Measurements from ENCODE around the gene SMTN. TPM values are rescaled to one million over a fixed set of nuclear protein-coding genes. Genes with fewer than 3 reads are reported as not detected.

SMTN gene
- total RNA-seq, 1 donor from 2014 or later, result 27.0 TPM

DNA sequence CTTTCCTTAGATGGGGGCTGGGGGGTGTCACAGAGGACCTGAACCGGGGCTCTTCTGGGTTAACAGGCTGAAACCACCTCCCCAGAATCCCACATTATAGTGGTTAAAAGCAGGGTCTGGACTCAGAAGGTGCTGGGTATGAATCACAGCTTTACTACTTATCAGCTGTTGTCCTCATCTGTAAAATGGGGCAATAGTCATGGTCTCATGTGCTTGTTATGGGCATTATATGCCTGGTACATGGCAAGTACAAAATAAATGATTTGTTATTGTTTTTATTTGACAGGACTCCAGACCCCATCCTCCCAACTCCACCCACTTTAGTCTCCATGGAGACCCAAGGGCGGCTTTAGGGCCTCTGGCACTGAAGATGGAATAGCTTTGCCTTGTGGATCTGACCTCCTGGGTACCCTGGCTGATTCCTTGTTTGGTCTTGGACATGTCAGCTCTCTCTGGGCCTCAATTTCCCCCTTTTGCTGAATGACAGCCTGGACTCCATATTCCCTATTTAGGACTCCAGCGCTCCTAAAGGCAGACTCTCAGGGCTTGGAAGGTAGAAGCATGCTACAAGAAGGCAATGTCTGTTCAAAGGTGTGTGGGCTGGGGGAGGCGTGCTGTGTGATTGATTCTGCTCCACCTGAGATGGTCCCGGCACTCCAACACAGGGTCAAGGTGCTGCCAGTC is 812 bp upstream of the SMTN start:
- H3K27me3 Mint-ChIP-seq (ENCODE audit: low read depth), result no peaks in the 10 kb centered on the region
- no peak for DNase-seq (ENCODE audit: low spot score)
- H3K36me3 Mint-ChIP-seq (ENCODE audit: low read depth), result no peaks in the 10 kb centered on the region
- peak overlapping the region; percentile 84 for H3K4me3 Mint-ChIP-seq (ENCODE audit: low read depth)
- intact Hi-C loops (cut with micrococcal nuclease), result loop anchor here (5.0 to 10.0 kb wide), 3 partner anchors 133 to 338 kb away; partner anchors contain the start of gene LIMK2
- H3K27ac Mint-ChIP-seq, result peak overlapping the region; percentile 70
- peaks cover 29% of the 10 kb centered on the region for H3K4me1 Mint-ChIP-seq (ENCODE audit: low read depth)
- H3K9me3 Mint-ChIP-seq, result no peaks in the 10 kb centered on the region

DNA sequence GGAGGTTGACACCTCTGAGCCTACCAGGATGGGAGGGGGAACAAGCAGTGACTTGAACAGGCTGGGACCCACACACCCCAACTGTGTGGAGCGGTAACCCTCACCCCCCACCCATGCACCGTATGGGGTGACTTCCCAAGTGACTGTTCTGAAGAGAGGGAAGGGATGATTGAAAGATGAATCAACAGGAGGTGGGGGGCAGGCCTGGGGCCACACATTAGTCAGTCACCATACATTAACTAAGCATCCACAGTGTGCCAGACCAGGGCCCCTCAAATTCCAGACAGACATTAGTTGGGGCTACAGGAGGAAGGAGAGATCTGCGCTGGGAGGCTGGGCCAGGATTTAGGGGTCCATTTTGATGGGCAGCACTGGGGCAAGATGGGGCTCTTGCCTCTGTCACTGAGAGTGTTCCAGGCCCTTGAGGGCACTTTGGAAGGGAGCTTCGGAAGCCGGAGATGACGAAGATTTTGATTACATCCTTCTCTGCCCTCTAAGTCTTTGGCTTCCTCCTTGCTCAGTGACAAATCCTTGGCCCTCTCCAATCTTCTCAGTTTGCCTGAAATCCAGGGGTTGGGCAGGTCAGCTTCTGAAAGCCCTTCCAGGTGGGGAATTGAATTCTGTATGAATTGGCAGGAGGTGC is 966 bp downstream of the SMTN start:
- H3K9me3 Mint-ChIP-seq, result no peaks in the 10 kb centered on the region
- H3K36me3 Mint-ChIP-seq (ENCODE audit: low read depth), result no peaks in the 10 kb centered on the region
- peak overlapping the region; percentile 84 for H3K4me3 Mint-ChIP-seq (ENCODE audit: low read depth)
- no peaks in the 10 kb centered on the region for H3K27me3 Mint-ChIP-seq (ENCODE audit: low read depth)
- no peak for DNase-seq (ENCODE audit: low spot score)
- H3K27ac Mint-ChIP-seq, result peak overlapping the region; percentile 67
- intact Hi-C loops (cut with micrococcal nuclease), result loop anchor here (5.0 to 10.0 kb wide), 3 partner anchors 133 to 340 kb away; partner anchors contain the start of gene LIMK2
- peaks cover 31% of the 10 kb centered on the region for H3K4me1 Mint-ChIP-seq (ENCODE audit: low read depth)

DNA sequence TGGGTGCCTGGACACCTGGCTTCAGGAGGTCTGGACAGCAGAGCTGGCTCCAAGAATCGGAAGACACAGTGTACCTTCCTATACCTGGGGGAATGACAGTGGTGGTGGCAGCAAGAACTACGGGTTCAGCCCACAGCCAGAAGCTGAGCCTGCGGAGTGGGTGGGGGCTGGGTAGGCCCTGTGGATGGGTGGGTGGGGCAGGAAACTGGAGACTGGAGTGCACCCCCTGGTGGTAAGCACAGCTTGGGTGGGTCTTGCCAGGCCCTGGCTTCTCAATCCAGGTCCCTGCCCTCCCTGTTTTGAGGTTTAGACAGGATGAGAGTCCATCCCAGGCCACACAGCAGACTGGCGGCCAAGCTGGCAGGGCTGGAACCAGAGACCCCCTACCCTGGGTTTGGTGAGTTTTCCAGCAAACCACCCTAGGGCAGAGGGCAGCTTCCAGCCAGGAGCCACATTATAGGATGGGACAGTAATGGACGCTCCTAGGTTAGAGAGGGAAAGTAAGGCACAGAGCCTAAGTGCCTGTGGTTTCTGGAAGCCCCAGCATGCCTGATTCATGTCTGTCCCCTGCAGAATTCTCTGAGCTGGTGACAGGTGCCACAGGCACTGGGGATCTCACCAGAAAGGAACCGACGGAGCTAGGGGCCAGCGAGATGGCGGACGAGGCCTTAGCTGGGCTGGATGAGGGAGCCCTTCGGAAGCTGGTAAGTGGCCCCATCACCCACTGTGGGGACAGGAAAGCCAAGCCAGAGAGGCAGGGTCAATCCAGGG is 1.7 kb downstream of the SMTN start:
- DNase-seq (ENCODE audit: low spot score), result peak; percentile 43
- Mint-ChIP-seq H3K4me3 (ENCODE audit: low read depth) (peak overlapping the region; percentile 84), H3K27me3 (ENCODE audit: low read depth) (no peaks in the 10 kb centered on the region), H3K9me3 (no peaks in the 10 kb centered on the region), H3K36me3 (ENCODE audit: low read depth) (no peaks in the 10 kb centered on the region), H3K27ac (peak overlapping the region; percentile 52), H3K4me1 (ENCODE audit: low read depth) (peaks cover 31% of the 10 kb centered on the region)
- intact Hi-C loops (cut with micrococcal nuclease), result loop anchor here (5.0 to 10.0 kb wide), 3 partner anchors 132 to 340 kb away; partner anchors contain the start of gene LIMK2

DNA sequence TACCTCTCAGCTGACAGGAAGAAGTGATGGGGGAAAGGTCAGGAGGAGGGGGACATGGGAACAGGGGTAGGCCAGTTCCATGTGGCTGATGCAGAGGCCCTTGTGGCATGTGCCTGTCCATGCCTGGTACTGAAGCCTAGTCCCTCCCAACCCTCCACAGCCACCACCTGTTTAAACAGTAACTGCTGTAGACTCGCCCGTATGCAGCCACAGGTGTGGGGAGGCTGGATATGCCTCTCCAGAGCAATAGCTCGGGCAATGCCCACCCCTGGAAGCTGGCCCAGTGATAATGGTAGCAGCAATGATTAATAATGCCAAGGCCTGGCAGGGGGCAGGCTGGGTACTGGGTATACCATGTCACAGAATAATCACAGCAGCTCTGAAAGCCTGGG is 2.3 kb downstream of the SMTN start:
- Mint-ChIP-seq H3K9me3 (no peaks in the 10 kb centered on the region), H3K27ac (peak overlapping the region; percentile 67), H3K27me3 (ENCODE audit: low read depth) (no peaks in the 10 kb centered on the region), H3K4me1 (ENCODE audit: low read depth) (peaks cover 31% of the 10 kb centered on the region), H3K36me3 (ENCODE audit: low read depth) (no peaks in the 10 kb centered on the region), H3K4me3 (ENCODE audit: low read depth) (peak overlapping the region; percentile 84)
- DNase-seq (ENCODE audit: low spot score), result no peak
- intact Hi-C loops (cut with micrococcal nuclease), result loop anchor here (5.0 to 10.0 kb wide), 3 partner anchors 131 to 341 kb away; partner anchors contain the start of gene LIMK2

DNA sequence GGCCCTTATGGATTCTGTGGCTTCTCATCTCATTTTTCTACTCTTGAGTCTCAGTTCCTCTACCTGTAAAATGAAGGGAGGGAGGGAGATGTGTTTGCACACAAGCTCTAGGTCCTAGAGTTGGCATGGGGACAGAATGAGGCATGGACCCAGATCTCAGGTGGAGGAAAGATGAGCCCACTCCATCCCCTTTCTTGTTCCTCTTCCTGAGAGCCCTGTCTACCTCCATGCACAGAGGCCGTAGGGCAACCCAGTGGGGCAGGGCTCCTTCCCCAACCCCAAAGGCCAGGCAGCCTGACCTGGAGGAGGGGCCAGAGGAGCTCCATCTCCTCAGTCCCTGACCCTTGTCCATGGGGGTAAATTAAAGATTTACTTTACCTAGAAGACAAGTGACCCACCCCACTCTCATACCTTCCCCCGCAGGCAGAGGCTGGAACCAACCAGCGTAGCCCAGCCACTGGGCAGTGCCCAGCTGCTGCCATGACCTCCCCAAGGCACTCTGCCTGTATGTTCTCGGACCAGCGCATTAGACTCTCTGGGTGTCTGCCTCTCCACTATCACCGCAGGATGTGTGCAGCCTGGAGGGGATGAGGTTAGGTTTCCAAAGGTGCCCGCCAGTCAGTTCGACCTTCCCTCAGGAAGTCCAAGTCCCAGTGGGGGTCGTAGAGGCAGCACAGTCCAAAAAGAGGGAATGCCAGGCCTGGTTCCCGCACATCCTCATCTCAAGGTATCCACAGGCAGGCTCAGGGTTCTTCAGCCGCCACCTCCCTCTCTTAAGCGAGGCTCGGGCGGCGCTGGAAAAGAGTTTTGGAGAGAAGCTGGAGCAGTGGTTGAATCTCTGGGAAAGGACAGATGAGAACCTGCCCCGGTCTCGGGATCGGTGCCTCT is 3.0 kb downstream of the SMTN start:
- Mint-ChIP-seq H3K36me3 (ENCODE audit: low read depth) (no peaks in the 10 kb centered on the region), H3K27ac (peak overlapping the region; percentile 67), H3K4me3 (ENCODE audit: low read depth) (peak overlapping the region; percentile 84), H3K9me3 (no peaks in the 10 kb centered on the region), H3K4me1 (ENCODE audit: low read depth) (peaks cover 31% of the 10 kb centered on the region), H3K27me3 (ENCODE audit: low read depth) (no peaks in the 10 kb centered on the region)
- DNase-seq (ENCODE audit: low spot score), result no peak
- intact Hi-C loops (cut with micrococcal nuclease), result loop anchor here (1.0 to 10.0 kb wide), 6 partner anchors 115 to 449 kb away; partner anchors contain the start of genes LIMK2, SLC35E4 and TUG1

DNA sequence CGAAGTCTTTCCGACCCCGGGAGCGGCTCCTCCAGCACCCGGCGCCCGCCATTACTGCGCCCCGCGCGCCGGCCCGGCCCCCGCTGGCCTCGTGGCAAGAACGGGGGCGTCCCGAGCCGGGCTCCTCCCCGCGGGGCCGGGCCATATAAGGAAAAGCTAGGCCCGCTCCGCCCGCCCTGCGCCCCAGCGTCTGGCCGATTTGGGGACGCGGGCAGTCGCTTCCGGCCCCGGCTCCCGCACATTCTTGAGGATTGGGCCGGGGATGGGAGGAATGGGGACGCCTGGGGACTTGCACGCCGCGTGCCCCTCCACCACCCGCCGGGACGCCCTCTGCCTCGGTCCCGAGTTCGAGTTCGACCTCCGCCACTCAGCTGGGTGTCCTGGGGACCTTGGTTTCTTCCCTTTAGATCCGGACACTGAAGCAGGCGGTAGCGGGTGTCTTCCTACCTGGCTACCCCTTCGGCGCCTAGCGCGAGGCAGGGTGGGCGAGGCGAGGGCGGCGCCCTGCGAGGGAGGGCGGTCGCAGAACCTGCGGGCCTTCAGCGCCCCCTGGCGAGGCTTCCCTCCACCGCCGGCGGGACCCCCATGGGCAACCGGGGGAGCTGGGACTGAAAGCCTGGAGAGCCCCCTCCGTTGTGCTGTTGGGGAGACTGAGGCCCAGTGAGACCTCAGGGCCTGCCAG is 3.8 kb downstream of the SMTN start:
- DNase-seq (ENCODE audit: low spot score), result peak; percentile 81
- intact Hi-C loops (cut with micrococcal nuclease), result loop anchor here (1.0 to 10.0 kb wide), 7 partner anchors 116 to 450 kb away; partner anchors contain the start of genes LIMK2, PIK3IP1, SLC35E4 and TUG1
- H3K4me3 Mint-ChIP-seq (ENCODE audit: low read depth), result peak overlapping the region; percentile 84
- peak overlapping the region; percentile 84 for H3K27ac Mint-ChIP-seq
- H3K9me3 Mint-ChIP-seq, result no peaks in the 10 kb centered on the region
- H3K27me3 Mint-ChIP-seq (ENCODE audit: low read depth), result no peaks in the 10 kb centered on the region
- H3K4me1 Mint-ChIP-seq (ENCODE audit: low read depth), result peaks cover 31% of the 10 kb centered on the region
- H3K36me3 Mint-ChIP-seq (ENCODE audit: low read depth), result no peaks in the 10 kb centered on the region

DNA sequence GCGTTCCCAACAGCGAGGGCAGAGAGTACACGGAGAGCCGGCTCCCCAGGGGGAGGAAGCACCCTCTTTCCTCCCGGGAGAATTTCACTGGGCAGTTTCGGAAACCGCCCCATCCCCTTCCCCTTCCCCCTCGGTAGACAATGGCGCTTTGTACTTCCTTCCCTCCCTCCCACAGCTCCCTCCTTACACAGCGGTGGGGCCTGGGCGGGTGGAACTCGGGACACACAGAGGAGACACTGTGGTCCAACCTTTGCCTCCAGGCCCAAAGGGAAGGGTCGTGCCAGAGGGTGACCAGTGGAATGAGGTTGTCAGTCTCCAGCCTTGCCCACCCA is 4.3 kb downstream of the SMTN start:
- Mint-ChIP-seq H3K27me3 (ENCODE audit: low read depth) (no peaks in the 10 kb centered on the region), H3K4me3 (ENCODE audit: low read depth) (peak overlapping the region; percentile 82), H3K27ac (peak overlapping the region; percentile 84), H3K4me1 (ENCODE audit: low read depth) (peaks cover 30% of the 10 kb centered on the region), H3K9me3 (no peaks in the 10 kb centered on the region), H3K36me3 (ENCODE audit: low read depth) (no peaks in the 10 kb centered on the region)
- intact Hi-C loops (cut with micrococcal nuclease), result loop anchor here (2.0 to 10.0 kb wide), 4 partner anchors 129 to 451 kb away; partner anchors contain the start of genes LIMK2, PIK3IP1 and SLC35E4
- no peak for DNase-seq (ENCODE audit: low spot score)

DNA sequence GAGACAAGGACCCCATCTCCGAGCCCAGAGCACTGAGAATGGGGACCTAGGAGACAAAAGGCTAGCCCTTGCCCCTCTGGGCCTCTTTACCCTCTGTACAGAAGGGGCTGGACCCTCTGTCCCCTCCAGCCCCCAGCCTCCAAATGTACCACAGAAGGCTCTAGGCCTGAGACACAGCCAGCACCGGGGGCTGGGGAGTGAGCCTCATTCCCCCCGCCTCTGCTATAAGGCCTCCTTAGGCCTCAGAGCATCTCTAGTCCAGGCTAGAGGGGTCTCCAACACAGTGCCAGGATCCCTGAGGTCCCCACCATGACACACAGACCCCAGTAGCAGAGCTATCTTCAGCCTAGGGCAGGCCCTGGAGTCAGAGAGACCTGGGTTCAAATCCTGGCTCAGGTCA is 4.8 kb downstream of the SMTN start:
- intact Hi-C loops (cut with micrococcal nuclease), result loop anchor here (2.0 to 10.0 kb wide), 4 partner anchors 129 to 451 kb away; partner anchors contain the start of genes LIMK2, PIK3IP1 and SLC35E4

DNA sequence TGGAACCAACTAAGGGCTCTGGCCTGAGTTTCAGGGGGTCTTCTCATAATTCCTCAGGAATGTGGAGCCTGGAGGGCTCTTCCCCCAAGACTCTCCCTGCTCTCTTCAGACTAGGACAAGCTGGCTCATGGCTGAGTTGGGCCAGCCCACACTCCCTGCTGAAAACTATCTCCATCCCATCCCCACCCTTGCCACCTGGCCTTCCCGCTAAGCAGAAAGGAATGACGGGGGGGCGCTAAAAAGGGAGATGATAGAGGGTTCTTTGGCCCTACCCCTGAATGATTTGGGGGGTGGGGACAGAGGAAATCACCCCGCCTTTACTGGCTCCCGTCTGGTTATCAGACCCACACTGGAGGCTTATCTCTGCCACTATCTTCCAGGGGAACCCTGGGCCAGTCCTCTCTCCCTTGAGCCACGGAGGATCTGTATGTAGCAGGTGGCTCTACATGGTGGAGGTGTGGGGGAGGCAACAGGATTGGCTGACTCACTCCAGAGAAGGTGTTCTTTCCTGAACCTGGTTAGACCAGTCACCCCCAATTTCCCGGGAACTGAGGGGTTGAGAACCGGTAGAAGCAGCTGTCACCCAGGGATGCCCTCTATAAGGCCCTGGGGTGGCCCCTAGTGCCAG is 5.7 kb downstream of the SMTN start:
- Mint-ChIP-seq H3K36me3 (ENCODE audit: low read depth) (no peaks in the 10 kb centered on the region), H3K27me3 (ENCODE audit: low read depth) (no peaks in the 10 kb centered on the region), H3K27ac (no peak overlapping the region), H3K9me3 (no peaks in the 10 kb centered on the region), H3K4me3 (ENCODE audit: low read depth) (no peak overlapping the region), H3K4me1 (ENCODE audit: low read depth) (peaks cover 23% of the 10 kb centered on the region)
- intact Hi-C loops (cut with micrococcal nuclease), result loop anchor here (5.0 to 10.0 kb wide), 2 partner anchors 128 to 205 kb away; partner anchors contain the start of genes LIMK2 and PIK3IP1
- no peak for DNase-seq (ENCODE audit: low spot score)

More for the DNA sequence above, 4.8 kb downstream of the SMTN start:
- no peaks in the 10 kb centered on the region for H3K27me3 Mint-ChIP-seq (ENCODE audit: low read depth)
- H3K36me3 Mint-ChIP-seq (ENCODE audit: low read depth), result no peaks in the 10 kb centered on the region
- H3K27ac Mint-ChIP-seq, result no peak overlapping the region
- H3K4me3 Mint-ChIP-seq (ENCODE audit: low read depth), result peak overlapping the region; percentile 82
- no peaks in the 10 kb centered on the region for H3K9me3 Mint-ChIP-seq
- peaks cover 28% of the 10 kb centered on the region for H3K4me1 Mint-ChIP-seq (ENCODE audit: low read depth)
- no peak for DNase-seq (ENCODE audit: low spot score)

DNA sequence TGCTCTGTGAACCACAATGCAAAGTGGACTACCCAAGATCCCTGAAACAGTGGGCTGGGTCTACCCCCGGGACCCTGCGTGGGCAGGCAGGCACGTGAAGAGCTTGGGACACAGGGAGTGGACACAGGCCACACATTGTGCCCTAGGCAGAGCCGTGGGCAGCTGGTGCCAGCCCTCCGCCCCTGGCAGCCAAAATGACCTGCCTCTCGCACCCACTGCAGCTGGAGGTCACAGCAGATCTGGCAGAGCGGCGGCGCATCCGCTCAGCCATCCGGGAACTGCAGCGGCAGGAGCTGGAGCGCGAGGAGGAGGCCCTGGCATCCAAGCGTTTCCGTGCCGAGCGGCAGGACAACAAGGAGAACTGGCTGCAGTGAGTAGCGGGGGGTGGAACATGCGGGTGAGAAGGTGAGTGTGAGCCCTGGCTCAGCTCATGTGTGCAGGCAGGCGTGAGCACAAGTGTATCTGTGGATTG is 6.7 kb downstream of the SMTN start:
- no peak for DNase-seq (ENCODE audit: low spot score)
- no peaks in the 10 kb centered on the region for H3K27me3 Mint-ChIP-seq (ENCODE audit: low read depth)
- intact Hi-C loops (cut with micrococcal nuclease), result loop anchor here (5.0 to 10.0 kb wide), 2 partner anchors 127 to 205 kb away; partner anchors contain the start of genes LIMK2 and PIK3IP1

More for the DNA sequence above, 6.7 kb downstream of the SMTN start:
- Mint-ChIP-seq H3K4me1 (ENCODE audit: low read depth) (peaks cover 14% of the 10 kb centered on the region), H3K27ac (no peak overlapping the region), H3K36me3 (ENCODE audit: low read depth) (no peaks in the 10 kb centered on the region), H3K4me3 (ENCODE audit: low read depth) (no peak overlapping the region), H3K9me3 (no peaks in the 10 kb centered on the region)
